WTC11 (cell line): Measurements from ENCODE around the gene CYGB. TPM values are rescaled to one million over a fixed set of nuclear protein-coding genes. Genes with fewer than 3 reads are reported as not detected.

Experiments
- ATAC-seq: fragments of 200-7000 bp; cut with Tn5 transposase; 2 replicates; pipeline ENCODE4 v1.10.0; 2021; ENCODE audit warnings: mild to moderate bottlenecking, moderate library complexity
- CTCF ChIA-PET: fragments of 300-600 bp; sonication (Branson Sonifier 250); formaldehyde crosslinking; loops from one replicate; lab custom pipeline; 2021; ENCODE audit warnings: antibody characterized with exemption; lab: Charles Lee
- POLR2A ChIA-PET: fragments of 350-600 bp; sonication (Branson Sonifier 250); formaldehyde crosslinking; loops from one replicate; lab custom pipeline; 2021; ENCODE audit warnings: antibody characterized with exemption; lab: Charles Lee
- DNase-seq: peaks from one replicate; pipeline ENCODE4 v3.0.0; 2021; ENCODE audit warnings: low spot score
- H3K27ac Mint-ChIP-seq: 2 replicates; pipeline ENCODE4 v1.8.0; 2021; ENCODE audit warnings: mixed read lengths
- H3K27me3 Mint-ChIP-seq: 2 replicates; pipeline ENCODE4 v1.8.0; 2021; ENCODE audit warnings: low read depth, mild to moderate bottlenecking, moderate library complexity, mixed read lengths
- H3K36me3 Mint-ChIP-seq: 2 replicates; pipeline ENCODE4 v1.8.0; 2021; ENCODE audit warnings: mixed read lengths
- H3K4me1 Mint-ChIP-seq: 2 replicates; pipeline ENCODE4 v1.8.0; 2022; ENCODE audit warnings: mixed read lengths
- H3K4me3 Mint-ChIP-seq: 2 replicates; pipeline ENCODE4 v1.8.0; 2021; ENCODE audit warnings: mild to moderate bottlenecking, moderate library complexity, mixed read lengths
- H3K9me3 Mint-ChIP-seq: 2 replicates; pipeline ENCODE4 v1.8.0; 2021; ENCODE audit warnings: mixed read lengths
- ATF3 ChIP-seq: sonication (generic); formaldehyde crosslinking; conservative IDR thresholded peaks from 2 replicates; pipeline ENCODE4 v1.8.1; 2022; ENCODE audit warnings: mild to moderate bottlenecking, missing genetic modification reagents
- CREB1 ChIP-seq: sonication (generic); formaldehyde crosslinking; IDR thresholded peaks from 2 replicates; pipeline ENCODE4 v1.8.0; 2023; ENCODE audit warnings: mild to moderate bottlenecking, missing genetic modification reagents
- CREM ChIP-seq: sonication (generic); formaldehyde crosslinking; IDR thresholded peaks from 2 replicates; pipeline ENCODE4 v1.8.1; 2022; ENCODE audit warnings: mild to moderate bottlenecking, missing genetic modification reagents, moderate library complexity
- E2F4 ChIP-seq: sonication (generic); formaldehyde crosslinking; IDR thresholded peaks from 2 replicates; pipeline ENCODE4 v1.8.1; 2022; ENCODE audit warnings: low read depth, mild to moderate bottlenecking, moderate library complexity, missing genetic modification reagents, borderline replicate concordance
- ESRRA ChIP-seq: sonication (generic); formaldehyde crosslinking; IDR thresholded peaks from 2 replicates; pipeline ENCODE4 v1.8.1; 2022; ENCODE audit warnings: mild to moderate bottlenecking, missing genetic modification reagents, borderline replicate concordance
- GABPB1 ChIP-seq: sonication (generic); formaldehyde crosslinking; IDR thresholded peaks from 2 replicates; pipeline ENCODE4 v1.8.1; 2023; ENCODE audit warnings: mild to moderate bottlenecking, missing genetic modification reagents
- IRF2 ChIP-seq: sonication (generic); formaldehyde crosslinking; IDR thresholded peaks from 2 replicates; pipeline ENCODE4 v1.8.0; 2022; ENCODE audit warnings: low read depth, missing genetic modification reagents, borderline replicate concordance
- JAZF1 ChIP-seq: fragments of 250-450 bp; sonication (Bioruptor Pico); IDR thresholded peaks from 2 replicates; pipeline ENCODE4 v1.9.0; 2021; ENCODE audit warnings: moderate library complexity, mild to moderate bottlenecking, inconsistent platforms
- NFATC4 ChIP-seq: fragments of 250-450 bp; sonication (Bioruptor Pico); IDR thresholded peaks from 2 replicates; pipeline ENCODE4 v1.9.0; 2021; ENCODE audit warnings: mild to moderate bottlenecking
- PREB ChIP-seq: sonication (generic); formaldehyde crosslinking; IDR thresholded peaks from 2 replicates; pipeline ENCODE4 v1.8.1; 2022; ENCODE audit warnings: mild to moderate bottlenecking, missing genetic modification reagents, moderate library complexity, borderline replicate concordance
- RELA ChIP-seq: sonication (generic); formaldehyde crosslinking; IDR thresholded peaks from 2 replicates; pipeline ENCODE4 v1.8.1; 2022; ENCODE audit warnings: missing genetic modification reagents, mild to moderate bottlenecking, borderline replicate concordance
- USF1 ChIP-seq: sonication (generic); formaldehyde crosslinking; IDR thresholded peaks from 2 replicates; pipeline ENCODE4 v1.8.0; 2022; ENCODE audit warnings: mild to moderate bottlenecking, missing genetic modification reagents
- ZBTB43 ChIP-seq: sonication (generic); formaldehyde crosslinking; IDR thresholded peaks from 2 replicates; pipeline ENCODE4 v1.8.1; 2023; ENCODE audit warnings: mild to moderate bottlenecking, missing genetic modification reagents
- ZNF138 ChIP-seq: sonication (generic); formaldehyde crosslinking; conservative IDR thresholded peaks from 2 replicates; pipeline ENCODE4 v1.8.1; 2022; ENCODE audit warnings: mild to moderate bottlenecking, moderate library complexity, missing genetic modification reagents
- ZNF232 ChIP-seq: sonication (generic); formaldehyde crosslinking; IDR thresholded peaks from 2 replicates; pipeline ENCODE4 v1.8.0; 2022; ENCODE audit warnings: mild to moderate bottlenecking, missing genetic modification reagents
- ZNF263 ChIP-seq: sonication (generic); formaldehyde crosslinking; IDR thresholded peaks from 2 replicates; pipeline ENCODE4 v1.8.1; 2022; ENCODE audit warnings: low read depth, mild to moderate bottlenecking, moderate library complexity, missing genetic modification reagents
- ZNF396 ChIP-seq: fragments of 250-450 bp; sonication (Bioruptor Pico); IDR thresholded peaks from 2 replicates; pipeline ENCODE4 v1.8.0; 2021; ENCODE audit warnings: mild to moderate bottlenecking, moderate library complexity, borderline replicate concordance
- ZNF423 ChIP-seq: fragments of 250-450 bp; sonication (Bioruptor Pico); IDR thresholded peaks from 2 replicates; pipeline ENCODE4 v2.1.2; 2022; ENCODE audit warnings: mild to moderate bottlenecking, moderate library complexity
- total RNA-seq: library from RNA; stranded (reverse); gene quantifications from 3 replicates; pipeline ENCODE4 v1.2.3, GENCODE V29; 2021
- TF ChIP-seq, protein P1 (sequence below): fragments of 250-450 bp; sonication (Bioruptor Pico); IDR thresholded peaks from 2 replicates; pipeline ENCODE4 v1.9.0; 2021; ENCODE audit warnings: moderate library complexity, mild to moderate bottlenecking, inconsistent platforms, borderline replicate concordance
- TF ChIP-seq, protein P2 (sequence below): sonication (generic); formaldehyde crosslinking; IDR thresholded peaks from 2 replicates; pipeline ENCODE4 v1.8.0; 2023; ENCODE audit warnings: missing genetic modification reagents
- TF ChIP-seq, protein P3 (sequence below): sonication (generic); formaldehyde crosslinking; IDR thresholded peaks from 2 replicates; pipeline ENCODE4 v1.8.1; 2022; ENCODE audit warnings: missing genetic modification reagents, borderline replicate concordance

CYGB gene
- total RNA-seq, 1 experiment from 2014 or later = 3.6 TPM

DNA sequence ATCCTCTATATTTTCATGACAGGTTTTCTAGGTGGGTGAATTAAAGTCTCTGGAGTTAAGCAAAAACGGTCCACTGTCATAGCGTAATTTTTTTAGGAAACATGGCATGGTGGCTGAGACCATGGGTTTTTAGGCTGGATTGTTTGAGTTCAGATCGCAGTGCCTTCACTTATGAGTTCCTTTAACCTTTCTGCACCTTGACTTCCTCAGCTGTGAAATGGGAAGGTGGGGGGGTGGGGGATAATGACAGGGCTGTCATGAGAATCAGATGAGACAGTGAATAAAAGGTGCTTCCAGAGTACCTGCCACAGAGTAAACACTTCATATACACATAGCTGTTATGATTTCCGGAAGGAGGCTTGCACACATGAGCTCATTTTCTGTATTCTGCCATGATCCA lies 14.2 kb upstream of the CYGB start:
- TF ChIP-seq USF1 = no peak
- no peak for TF ChIP-seq ZNF396 (CRISPR knock-in tag)
- TF ChIP-seq PREB (CRISPR knock-in tag) = no peak
- TF ChIP-seq ESRRA (CRISPR knock-in tag) = no peak
- TF ChIP-seq ZNF423 (CRISPR knock-in tag) = no peak
- no peak for TF ChIP-seq ATF3 (CRISPR knock-in tag)
- TF ChIP-seq NFATC4 (CRISPR knock-in tag) = no peak
- TF ChIP-seq IRF2 (CRISPR knock-in tag) = no peak
- TF ChIP-seq CREM (CRISPR knock-in tag) = no peak
- Mint-ChIP-seq H3K4me1 (peaks cover 19% of the 10 kb centered on the region), H3K27ac (no peak overlapping the region), H3K9me3 (no peaks in the 10 kb centered on the region), H3K36me3 (no peaks in the 10 kb centered on the region), H3K27me3 (no peaks in the 10 kb centered on the region), H3K4me3 (no peak overlapping the region)
- no peak for ATAC-seq
- DNase-seq = no peak
- CTCF ChIA-PET = interaction anchor here (1.4 to 3.5 kb wide), 7 partner anchors 12 to 154 kb away, joined by 4 to 34 read pairs (median 8); partner anchors contain the start of gene PRCD
- POLR2A ChIA-PET = interaction anchor here (1.6 kb wide), 1 partner anchor 16 kb away, joined by 3 read pairs; no protein-coding TSS in a partner anchor

DNA sequence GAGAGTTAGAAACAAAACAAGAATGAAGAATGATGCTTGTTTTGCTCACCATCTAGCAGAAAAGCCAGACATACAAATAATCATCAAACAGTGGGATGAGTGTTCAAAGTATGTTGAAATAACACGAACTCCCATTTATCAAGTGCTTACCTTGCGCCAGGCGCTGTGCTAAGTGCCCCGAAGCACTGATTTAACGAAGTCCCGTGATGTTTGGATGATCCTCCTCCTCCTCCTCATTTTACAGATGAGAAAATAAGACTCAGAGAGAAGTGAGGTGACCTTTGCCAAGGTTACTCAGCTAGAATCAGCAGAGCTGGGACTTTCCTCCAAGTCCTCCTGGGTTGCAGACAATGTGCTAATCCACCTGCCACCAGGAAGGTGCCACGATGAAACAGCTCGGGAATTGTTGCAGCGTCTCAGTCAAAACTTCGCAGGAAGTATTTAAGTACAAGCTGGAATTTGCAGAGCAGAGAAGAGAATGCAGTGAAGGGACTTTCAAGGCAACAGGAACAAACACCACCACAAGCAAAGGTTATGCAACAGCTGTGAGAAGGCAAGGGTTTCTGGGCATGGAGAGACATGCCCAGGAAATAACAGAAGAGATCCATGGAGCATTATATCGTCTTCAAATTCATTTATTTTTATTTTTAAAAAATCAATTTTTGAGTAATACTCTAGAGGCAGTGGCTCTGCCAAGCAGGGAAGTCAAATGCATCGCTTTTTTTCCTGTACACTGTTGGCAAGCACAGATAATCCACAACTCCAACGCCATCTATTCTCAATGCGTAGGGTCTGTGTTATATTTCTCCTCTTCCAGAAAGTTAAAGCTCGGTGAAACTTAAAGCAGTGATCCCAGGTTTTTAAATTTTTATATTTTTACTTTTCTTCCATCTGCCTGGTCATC lies 13.5 kb upstream of the CYGB start:
- TF ChIP-seq ZBTB43 (CRISPR knock-in tag) (no peak), GABPB1 (CRISPR knock-in tag) (peak; percentile 70)
- no peaks in the 10 kb centered on the region for H3K27me3 Mint-ChIP-seq
- POLR2A ChIA-PET = interaction anchor here (1.6 kb wide), 1 partner anchor 16 kb away, joined by 3 read pairs; no protein-coding TSS in a partner anchor
- no peak for DNase-seq
- no peak for ATAC-seq
- CTCF ChIA-PET = interaction anchor here (1.4 to 3.5 kb wide), 7 partner anchors 11 to 153 kb away, joined by 4 to 34 read pairs (median 8); partner anchors contain the start of gene PRCD
- H3K4me1 Mint-ChIP-seq = peaks cover 17% of the 10 kb centered on the region
- no peaks in the 10 kb centered on the region for H3K9me3 Mint-ChIP-seq
- peak overlapping the region; percentile 53 for H3K27ac Mint-ChIP-seq
- no peaks in the 10 kb centered on the region for H3K36me3 Mint-ChIP-seq
- H3K4me3 Mint-ChIP-seq = no peak overlapping the region

DNA sequence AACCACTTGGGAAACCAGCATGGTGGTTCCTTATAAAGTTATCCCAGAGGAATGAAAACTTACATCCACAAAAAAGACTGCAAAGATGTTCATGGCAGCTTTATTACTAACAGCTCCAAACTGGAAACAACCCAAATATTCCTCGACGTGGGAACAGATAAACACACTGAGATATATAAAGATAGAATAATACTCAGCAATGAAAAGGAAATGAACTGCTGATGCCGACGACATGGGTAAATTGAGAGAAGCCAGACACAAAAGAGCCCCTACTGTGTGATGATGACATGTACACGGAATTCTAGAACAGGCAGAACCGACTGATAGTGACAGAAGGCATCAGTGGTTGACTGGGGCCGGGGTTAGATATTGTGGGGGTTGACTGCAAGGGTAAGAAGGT lies 12.0 kb upstream of the CYGB start:
- DNase-seq = no peak
- Mint-ChIP-seq H3K36me3 (no peaks in the 10 kb centered on the region), H3K27me3 (no peaks in the 10 kb centered on the region), H3K9me3 (no peaks in the 10 kb centered on the region), H3K27ac (no peak overlapping the region), H3K4me1 (peaks cover 15% of the 10 kb centered on the region), H3K4me3 (no peak overlapping the region)
- ChIA-PET CTCF (interaction anchor here (1.2 to 1.6 kb wide), 2 partner anchors 26 to 152 kb away, joined by 3 to 10 read pairs; no protein-coding TSS in a partner anchor), POLR2A (no interaction called here)
- ATAC-seq = no peak
- TF ChIP-seq ZNF232 (CRISPR knock-in tag) = no peak
- no peak for TF ChIP-seq E2F4
- no peak for TF ChIP-seq ZNF263 (CRISPR knock-in tag)
- TF ChIP-seq, protein P1, sequence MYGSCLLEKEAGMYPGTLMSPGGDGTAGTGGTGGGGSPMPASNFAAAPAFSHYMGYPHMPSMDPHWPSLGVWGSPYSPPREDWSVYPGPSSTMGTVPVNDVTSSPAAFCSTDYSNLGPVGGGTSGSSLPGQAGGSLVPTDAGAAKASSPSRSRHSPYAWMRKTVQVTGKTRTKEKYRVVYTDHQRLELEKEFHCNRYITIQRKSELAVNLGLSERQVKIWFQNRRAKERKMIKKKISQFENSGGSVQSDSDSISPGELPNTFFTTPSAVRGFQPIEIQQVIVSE (CRISPR knock-in tag) = no peak
- no peak for TF ChIP-seq ZBTB43 (CRISPR knock-in tag)
- TF ChIP-seq CREB1 (CRISPR knock-in tag) = no peak
- no peak for TF ChIP-seq ZNF138
- TF ChIP-seq RELA (CRISPR knock-in tag) = no peak
- TF ChIP-seq JAZF1 (CRISPR knock-in tag) = no peak
- TF ChIP-seq, protein P2, sequence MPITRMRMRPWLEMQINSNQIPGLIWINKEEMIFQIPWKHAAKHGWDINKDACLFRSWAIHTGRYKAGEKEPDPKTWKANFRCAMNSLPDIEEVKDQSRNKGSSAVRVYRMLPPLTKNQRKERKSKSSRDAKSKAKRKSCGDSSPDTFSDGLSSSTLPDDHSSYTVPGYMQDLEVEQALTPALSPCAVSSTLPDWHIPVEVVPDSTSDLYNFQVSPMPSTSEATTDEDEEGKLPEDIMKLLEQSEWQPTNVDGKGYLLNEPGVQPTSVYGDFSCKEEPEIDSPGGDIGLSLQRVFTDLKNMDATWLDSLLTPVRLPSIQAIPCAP (CRISPR knock-in tag) = no peak
- TF ChIP-seq, protein P3, sequence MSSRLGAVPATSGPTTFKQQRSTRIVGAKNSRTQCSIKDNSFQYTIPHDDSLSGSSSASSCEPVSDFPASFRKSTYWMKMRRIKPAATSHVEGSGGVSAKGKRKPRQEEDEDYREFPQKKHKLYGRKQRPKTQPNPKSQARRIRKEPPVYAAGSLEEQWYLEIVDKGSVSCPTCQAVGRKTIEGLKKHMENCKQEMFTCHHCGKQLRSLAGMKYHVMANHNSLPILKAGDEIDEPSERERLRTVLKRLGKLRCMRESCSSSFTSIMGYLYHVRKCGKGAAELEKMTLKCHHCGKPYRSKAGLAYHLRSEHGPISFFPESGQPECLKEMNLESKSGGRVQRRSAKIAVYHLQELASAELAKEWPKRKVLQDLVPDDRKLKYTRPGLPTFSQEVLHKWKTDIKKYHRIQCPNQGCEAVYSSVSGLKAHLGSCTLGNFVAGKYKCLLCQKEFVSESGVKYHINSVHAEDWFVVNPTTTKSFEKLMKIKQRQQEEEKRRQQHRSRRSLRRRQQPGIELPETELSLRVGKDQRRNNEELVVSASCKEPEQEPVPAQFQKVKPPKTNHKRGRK (CRISPR knock-in tag) = no peak
